Astrocyte of the cerebellum (primary cell): ENCODE results near the gene USP47.

Experiments used
- DNase-seq: peaks from one replicate; pipeline ENCODE4 v3.0.0-alpha.2; 2011; ENCODE audit warnings: low read depth
- H3K4me3 ChIP-seq: 2 replicates; pipeline ENCODE4 v1.5.1; 2011; ENCODE audit warnings: mild to moderate bottlenecking, low read depth, low read length, moderate library complexity
- CTCF ChIP-seq: IDR thresholded peaks from 2 replicates; pipeline ENCODE4 v1.5.1; 2012; ENCODE audit warnings: low read length, low read depth, moderate library complexity, mild to moderate bottlenecking; ENCODE audit errors: missing control alignments
- in situ Hi-C: cut with HindIII; loops from 2 replicates; pipeline ENCODE4 v1.10.0; 2017; ENCODE audit warnings: low sequenced_read_pairs

USP47 gene

GRCh38 chr11:11814614-11815452 is 26.9 kb upstream of the USP47 start:
- TF ChIP-seq CTCF = no peak
- no peak for DNase-seq
- in situ Hi-C loops = loop anchor here (25.0 kb wide), 1 partner anchor 447 kb away; no protein-coding TSS in a partner anchor
- no peak overlapping the region for H3K4me3 ChIP-seq

GRCh38 chr11:11816511-11817314 is 25.1 kb upstream of the USP47 start:
- no peak overlapping the region for H3K4me3 ChIP-seq
- DNase-seq = no peak
- in situ Hi-C loops = loop anchor here (25.0 kb wide), 1 partner anchor 446 kb away; no protein-coding TSS in a partner anchor
- TF ChIP-seq CTCF = no peak

- H3K4me3 ChIP-seq = no peak overlapping the region
- DNase-seq = no peak
- no peak for TF ChIP-seq CTCF
- in situ Hi-C loops = loop anchor here (25.0 kb wide), 1 partner anchor 444 kb away; no protein-coding TSS in a partner anchor
Measured at GRCh38 chr11:11817957-11818356, 23.8 kb upstream of the USP47 start.

- DNase-seq = no peak
- TF ChIP-seq CTCF = no peak
- in situ Hi-C loops = loop anchor here (25.0 kb wide), 1 partner anchor 444 kb away; no protein-coding TSS in a partner anchor
- H3K4me3 ChIP-seq = no peak overlapping the region
Measured at GRCh38 chr11:11818529-11819121, 23.1 kb upstream of the USP47 start.

GRCh38 chr11:11821899-11822298 is 19.9 kb upstream of the USP47 start:
- no peak for TF ChIP-seq CTCF
- no peak overlapping the region for H3K4me3 ChIP-seq
- in situ Hi-C loops = loop anchor here (25.0 kb wide), 1 partner anchor 440 kb away; no protein-coding TSS in a partner anchor
- DNase-seq = no peak

GRCh38 chr11:11822946-11823345 is 18.8 kb upstream of the USP47 start:
- in situ Hi-C loops = loop anchor here (25.0 kb wide), 1 partner anchor 439 kb away; no protein-coding TSS in a partner anchor
- no peak for DNase-seq
- no peak overlapping the region for H3K4me3 ChIP-seq
- no peak for TF ChIP-seq CTCF
